Measurements from ENCODE around the gene EXOC6. TPM values are rescaled to one million over a fixed set of nuclear protein-coding genes. Genes with fewer than 3 reads are reported as not detected.

Gene EXOC6
- total and polyA plus RNA-seq, 9 donors, result 23.3 to 45.8 (median 33.8) TPM

- Histone ChIP-seq H3K36me3 (ENCODE audit: control insufficient read depth, insufficient read depth, low read length) (no peaks in the 10 kb centered on the region), H3K4me3 (ENCODE audit: low read length) (no peak overlapping the region), H3K9me3 (replicated peaks; ENCODE audit: control insufficient read depth, low read depth, low read length) (no peaks in the 10 kb centered on the region), H3K4me1 (ENCODE audit: control insufficient read depth, insufficient read depth, low read length) (no peaks in the 10 kb centered on the region), H3K27me3 (ENCODE audit: control insufficient read depth, insufficient read depth, low read length) (no peaks in the 10 kb centered on the region), H3K27ac (ENCODE audit: low read length) (no peak overlapping the region)
- WGBS (ENCODE audit: insufficient coverage), result 71% methylated on average over 2 of the region's 2 CpGs
- DNase-seq, result no peak
Observed at GRCh38 chr10:92814790-92815189, 33.5 kb upstream of the EXOC6 start.

GRCh38 chr10:92816091-92816531, 32.2 kb upstream of the EXOC6 start:
- Histone ChIP-seq H3K4me3 (ENCODE audit: low read length) (no peak overlapping the region), H3K27me3 (ENCODE audit: control insufficient read depth, insufficient read depth, low read length) (no peaks in the 10 kb centered on the region), H3K27ac (ENCODE audit: low read length) (no peak overlapping the region), H3K9me3 (replicated peaks; ENCODE audit: control insufficient read depth, low read depth, low read length) (no peaks in the 10 kb centered on the region), H3K4me1 (ENCODE audit: control insufficient read depth, insufficient read depth, low read length) (no peaks in the 10 kb centered on the region), H3K36me3 (ENCODE audit: control insufficient read depth, insufficient read depth, low read length) (no peaks in the 10 kb centered on the region)
- DNase-seq, result peak; percentile 62
- WGBS (ENCODE audit: insufficient coverage), result no CpG with 5 or more reads among the region's 1 CpG

GRCh38 chr10:92822060-92822634, 26.2 kb upstream of the EXOC6 start:
- no peaks in the 10 kb centered on the region for H3K9me3 ChIP-seq (replicated peaks; ENCODE audit: control insufficient read depth, low read depth, low read length)
- no peaks in the 10 kb centered on the region for H3K36me3 ChIP-seq (ENCODE audit: control insufficient read depth, insufficient read depth, low read length)
- H3K4me3 ChIP-seq (ENCODE audit: low read length), result no peak overlapping the region
- WGBS (ENCODE audit: insufficient coverage), result 60% methylated on average over 2 of the region's 6 CpGs
- no peaks in the 10 kb centered on the region for H3K4me1 ChIP-seq (ENCODE audit: control insufficient read depth, insufficient read depth, low read length)
- peak overlapping the region; percentile 49 for H3K27ac ChIP-seq (ENCODE audit: low read length)
- H3K27me3 ChIP-seq (ENCODE audit: control insufficient read depth, insufficient read depth, low read length), result no peaks in the 10 kb centered on the region
- peak; percentile 66 for DNase-seq

- H3K36me3 ChIP-seq (ENCODE audit: control insufficient read depth, insufficient read depth, low read length), result no peaks in the 10 kb centered on the region
- 83% methylated on average over 2 of the region's 9 CpGs for WGBS (ENCODE audit: insufficient coverage)
- H3K9me3 ChIP-seq (replicated peaks; ENCODE audit: control insufficient read depth, low read depth, low read length), result no peaks in the 10 kb centered on the region
- H3K27ac ChIP-seq (ENCODE audit: low read length), result no peak overlapping the region
- no peaks in the 10 kb centered on the region for H3K27me3 ChIP-seq (ENCODE audit: control insufficient read depth, insufficient read depth, low read length)
- peak; percentile 59 for DNase-seq
- no peak overlapping the region for H3K4me3 ChIP-seq (ENCODE audit: low read length)
- H3K4me1 ChIP-seq (ENCODE audit: control insufficient read depth, insufficient read depth, low read length), result no peaks in the 10 kb centered on the region
Observed at GRCh38 chr10:92822964-92823363, 25.4 kb upstream of the EXOC6 start.

- Histone ChIP-seq H3K27me3 (ENCODE audit: control insufficient read depth, insufficient read depth, low read length) (no peaks in the 10 kb centered on the region), H3K4me3 (ENCODE audit: low read length) (no peak overlapping the region), H3K9me3 (replicated peaks; ENCODE audit: control insufficient read depth, low read depth, low read length) (no peaks in the 10 kb centered on the region), H3K36me3 (ENCODE audit: control insufficient read depth, insufficient read depth, low read length) (no peaks in the 10 kb centered on the region), H3K4me1 (ENCODE audit: control insufficient read depth, insufficient read depth, low read length) (peaks cover 8% of the 10 kb centered on the region), H3K27ac (ENCODE audit: low read length) (no peak overlapping the region)
- DNase-seq, result no peak
- 50% methylated on average over 1 of the region's 5 CpGs for WGBS (ENCODE audit: insufficient coverage)
Observed at GRCh38 chr10:92826061-92826460, 22.3 kb upstream of the EXOC6 start.

GRCh38 chr10:92826504-92826903, 21.8 kb upstream of the EXOC6 start:
- H3K4me3 ChIP-seq (ENCODE audit: low read length), result no peak overlapping the region
- no peaks in the 10 kb centered on the region for H3K9me3 ChIP-seq (replicated peaks; ENCODE audit: control insufficient read depth, low read depth, low read length)
- DNase-seq, result no peak
- H3K4me1 ChIP-seq (ENCODE audit: control insufficient read depth, insufficient read depth, low read length), result peaks cover 8% of the 10 kb centered on the region
- no peak overlapping the region for H3K27ac ChIP-seq (ENCODE audit: low read length)
- no peaks in the 10 kb centered on the region for H3K27me3 ChIP-seq (ENCODE audit: control insufficient read depth, insufficient read depth, low read length)
- H3K36me3 ChIP-seq (ENCODE audit: control insufficient read depth, insufficient read depth, low read length), result no peaks in the 10 kb centered on the region

GRCh38 chr10:92829042-92829785, 19.1 kb upstream of the EXOC6 start:
- H3K36me3 ChIP-seq (ENCODE audit: control insufficient read depth, insufficient read depth, low read length), result no peaks in the 10 kb centered on the region
- 67% methylated on average over 5 of the region's 10 CpGs for WGBS (ENCODE audit: insufficient coverage)
- no peaks in the 10 kb centered on the region for H3K9me3 ChIP-seq (replicated peaks; ENCODE audit: control insufficient read depth, low read depth, low read length)
- H3K4me3 ChIP-seq (ENCODE audit: low read length), result no peak overlapping the region
- no peak overlapping the region for H3K27ac ChIP-seq (ENCODE audit: low read length)
- no peaks in the 10 kb centered on the region for H3K27me3 ChIP-seq (ENCODE audit: control insufficient read depth, insufficient read depth, low read length)
- H3K4me1 ChIP-seq (ENCODE audit: control insufficient read depth, insufficient read depth, low read length), result peaks cover 21% of the 10 kb centered on the region
- DNase-seq, result no peak

GRCh38 chr10:92829786-92830377, 18.4 kb upstream of the EXOC6 start:
- Histone ChIP-seq H3K9me3 (replicated peaks; ENCODE audit: control insufficient read depth, low read depth, low read length) (no peaks in the 10 kb centered on the region), H3K36me3 (ENCODE audit: control insufficient read depth, insufficient read depth, low read length) (no peaks in the 10 kb centered on the region), H3K27me3 (ENCODE audit: control insufficient read depth, insufficient read depth, low read length) (no peaks in the 10 kb centered on the region), H3K27ac (ENCODE audit: low read length) (no peak overlapping the region), H3K4me3 (ENCODE audit: low read length) (no peak overlapping the region), H3K4me1 (ENCODE audit: control insufficient read depth, insufficient read depth, low read length) (peaks cover 21% of the 10 kb centered on the region)
- WGBS (ENCODE audit: insufficient coverage), result no CpG with 5 or more reads among the region's 4 CpGs
- DNase-seq, result peak; percentile 67

GRCh38 chr10:92830478-92831389, 17.6 kb upstream of the EXOC6 start:
- peaks cover 21% of the 10 kb centered on the region for H3K4me1 ChIP-seq (ENCODE audit: control insufficient read depth, insufficient read depth, low read length)
- no peaks in the 10 kb centered on the region for H3K36me3 ChIP-seq (ENCODE audit: control insufficient read depth, insufficient read depth, low read length)
- peak; percentile 66 for DNase-seq
- no peaks in the 10 kb centered on the region for H3K27me3 ChIP-seq (ENCODE audit: control insufficient read depth, insufficient read depth, low read length)
- no peaks in the 10 kb centered on the region for H3K9me3 ChIP-seq (replicated peaks; ENCODE audit: control insufficient read depth, low read depth, low read length)
- peak overlapping the region; percentile 44 for H3K27ac ChIP-seq (ENCODE audit: low read length)
- 60% methylated on average over 4 of the region's 12 CpGs for WGBS (ENCODE audit: insufficient coverage)
- H3K4me3 ChIP-seq (ENCODE audit: low read length), result no peak overlapping the region

- no peak overlapping the region for H3K27ac ChIP-seq (ENCODE audit: low read length)
- no CpG with 5 or more reads among the region's 10 CpGs for WGBS (ENCODE audit: insufficient coverage)
- H3K4me1 ChIP-seq (ENCODE audit: control insufficient read depth, insufficient read depth, low read length), result peaks cover 21% of the 10 kb centered on the region
- H3K4me3 ChIP-seq (ENCODE audit: low read length), result no peak overlapping the region
- no peaks in the 10 kb centered on the region for H3K27me3 ChIP-seq (ENCODE audit: control insufficient read depth, insufficient read depth, low read length)
- no peak for DNase-seq
- no peaks in the 10 kb centered on the region for H3K9me3 ChIP-seq (replicated peaks; ENCODE audit: control insufficient read depth, low read depth, low read length)
- no peaks in the 10 kb centered on the region for H3K36me3 ChIP-seq (ENCODE audit: control insufficient read depth, insufficient read depth, low read length)
Observed at GRCh38 chr10:92832121-92832520, 16.2 kb upstream of the EXOC6 start.

Measured in muscle of leg (tissue), 11 donors.